ENCODE measurements around the gene CAMK2B.

Gene CAMK2B

GRCh38 chr7:44272456-44272855 lies 52.9 kb downstream of the CAMK2B start:
- DNase-seq = no peak

GRCh38 chr7:44269943-44270493 lies 55.4 kb downstream of the CAMK2B start:
- DNase-seq = no peak

GRCh38 chr7:44269417-44269816 lies 56.0 kb downstream of the CAMK2B start:
- DNase-seq = no peak

GRCh38 chr7:44268671-44269070 lies 56.7 kb downstream of the CAMK2B start:
- DNase-seq = no peak

GRCh38 chr7:44267719-44268421 lies 57.5 kb downstream of the CAMK2B start:
- DNase-seq = no peak

- DNase-seq = no peak
These were observed 58.2 kb downstream of the CAMK2B start for GRCh38 chr7:44267178-44267577.

GRCh38 chr7:44266526-44266925 lies 58.9 kb downstream of the CAMK2B start:
- DNase-seq = no peak

- no peak for DNase-seq
These were observed 59.7 kb downstream of the CAMK2B start for GRCh38 chr7:44265728-44266127.

- no peak for DNase-seq
These were observed 61.0 kb downstream of the CAMK2B start for GRCh38 chr7:44264221-44264931.

GRCh38 chr7:44263326-44264082 lies 61.9 kb downstream of the CAMK2B start:
- no peak for DNase-seq

GRCh38 chr7:44262031-44262430 lies 63.4 kb downstream of the CAMK2B start:
- DNase-seq = no peak

- DNase-seq = no peak
These were observed 64.2 kb downstream of the CAMK2B start for GRCh38 chr7:44261240-44261639.

GRCh38 chr7:44259547-44260457 lies 65.6 kb downstream of the CAMK2B start:
- DNase-seq = no peak

GRCh38 chr7:44258865-44259546 lies 66.4 kb downstream of the CAMK2B start:
- DNase-seq = no peak

- DNase-seq = no peak
These were observed 67.0 kb downstream of the CAMK2B start for GRCh38 chr7:44258423-44258760.

GRCh38 chr7:44257618-44258422 lies 67.6 kb downstream of the CAMK2B start:
- DNase-seq = peak; percentile 20 to 64 (median 44)

- no peak for DNase-seq
These were observed 68.2 kb downstream of the CAMK2B start for GRCh38 chr7:44257213-44257612.

- DNase-seq = no peak
These were observed 68.9 kb downstream of the CAMK2B start for GRCh38 chr7:44256459-44256858.

GRCh38 chr7:44251881-44252280 lies 73.5 kb downstream of the CAMK2B start:
- DNase-seq = no peak

GRCh38 chr7:44251269-44251668 lies 74.1 kb downstream of the CAMK2B start:
- no peak for DNase-seq

- DNase-seq = no peak
These were observed 75.7 kb downstream of the CAMK2B start for GRCh38 chr7:44249639-44250234.
